H9 (cell line): ENCODE data around the gene ACVR1B. TPM values are rescaled to one million over a fixed set of nuclear protein-coding genes. Genes with fewer than 3 reads are reported as not detected.

Experiments
- DNase-seq: peaks from one replicate; pipeline ENCODE4 v3.0.0-alpha.2; 2017
- H2AFZ ChIP-seq: one replicate; pipeline ENCODE4 v1.6.1; 2013; ENCODE audit warnings: mild to moderate bottlenecking, low read length, control low read depth, moderate library complexity
- H2AK5ac ChIP-seq: 2 replicates; pipeline ENCODE4 v1.6.1; 2013; ENCODE audit warnings: low read length, control low read depth, mixed read lengths; ENCODE audit not compliant: insufficient read length
- H2BK120ac ChIP-seq: one replicate; pipeline ENCODE4 v1.6.1; 2013; ENCODE audit warnings: low read depth, mild to moderate bottlenecking, low read length, control low read depth, inconsistent platforms; ENCODE audit not compliant: poor library complexity, severe bottlenecking
- H2BK12ac ChIP-seq: 2 replicates; pipeline ENCODE4 v1.6.1; 2013; ENCODE audit warnings: low read length, control low read depth, mixed read lengths, low read depth; ENCODE audit not compliant: insufficient read length
- H2BK15ac ChIP-seq: 2 replicates; pipeline ENCODE4 v1.6.1; 2013; ENCODE audit warnings: low read depth, low read length, control low read depth
- H2BK20ac ChIP-seq: one replicate; pipeline ENCODE4 v1.6.1; 2013; ENCODE audit warnings: low read depth, mild to moderate bottlenecking, low read length, control low read depth, inconsistent platforms; ENCODE audit not compliant: poor library complexity, severe bottlenecking
- H2BK5ac ChIP-seq: 2 replicates; pipeline ENCODE4 v1.6.1; 2013; ENCODE audit warnings: low read length, control low read depth, mixed read lengths; ENCODE audit not compliant: insufficient read length
- H3K14ac ChIP-seq: 2 replicates; pipeline ENCODE4 v1.6.1; 2013; ENCODE audit warnings: low read length, control low read depth; ENCODE audit not compliant: insufficient read depth
- H3K18ac ChIP-seq: 2 replicates; pipeline ENCODE4 v1.6.1; 2013; ENCODE audit warnings: low read depth, mild to moderate bottlenecking, mixed read lengths, low read length, control low read depth; ENCODE audit not compliant: insufficient read length
- H3K23ac ChIP-seq: 2 replicates; pipeline ENCODE4 v1.6.1; 2013; ENCODE audit warnings: low read length, control low read depth, mixed read lengths, low read depth; ENCODE audit not compliant: insufficient read length
- H3K23me2 ChIP-seq: 2 replicates; pipeline ENCODE4 v1.6.1; 2013; ENCODE audit warnings: low read depth, mild to moderate bottlenecking, mixed read lengths, low read length, control low read depth; ENCODE audit not compliant: insufficient read length, poor library complexity, severe bottlenecking
- H3K27ac ChIP-seq: 2 replicates; pipeline ENCODE4 v1.5.1; 2013; ENCODE audit warnings: low read length, control low read depth, mixed read lengths, low read depth; ENCODE audit not compliant: insufficient read length
- H3K27me3 ChIP-seq: 2 replicates; pipeline ENCODE4 v1.6.1; 2013; ENCODE audit warnings: low read length, control low read depth, inconsistent platforms; ENCODE audit not compliant: insufficient read depth
- H3K4ac ChIP-seq: 2 replicates; pipeline ENCODE4 v1.6.1; 2013; ENCODE audit warnings: low read depth, mild to moderate bottlenecking, control low read depth, inconsistent platforms, low read length, moderate library complexity
- H3K4me1 ChIP-seq: 2 replicates; pipeline ENCODE4 v1.6.1; 2013; ENCODE audit warnings: low read length, control low read depth, inconsistent platforms; ENCODE audit not compliant: insufficient read depth
- H3K4me2 ChIP-seq: 2 replicates; pipeline ENCODE4 v1.6.1; 2013; ENCODE audit warnings: low read length, control low read depth, mixed read lengths; ENCODE audit not compliant: insufficient read length, insufficient read depth
- H3K56ac ChIP-seq: 2 replicates; pipeline ENCODE4 v1.6.1; 2013; ENCODE audit warnings: low read depth, mild to moderate bottlenecking, mixed read lengths, low read length, control low read depth; ENCODE audit not compliant: insufficient read length
- H3K79me1 ChIP-seq: 2 replicates; pipeline ENCODE4 v1.6.1; 2013; ENCODE audit warnings: low read depth, mild to moderate bottlenecking, moderate library complexity, low read length, control low read depth, inconsistent platforms; ENCODE audit not compliant: insufficient read depth, poor library complexity, severe bottlenecking
- H3K79me2 ChIP-seq: 2 replicates; pipeline ENCODE4 v1.6.1; 2013; ENCODE audit warnings: low read length, control low read depth, inconsistent platforms; ENCODE audit not compliant: insufficient read depth
- H3K9ac ChIP-seq: 2 replicates; pipeline ENCODE4 v1.6.1; 2013; ENCODE audit warnings: low read length, control low read depth, mixed read lengths; ENCODE audit not compliant: insufficient read length; ENCODE audit errors: extremely low read depth
- H3K9me3 ChIP-seq: one replicate; pipeline ENCODE4 v1.6.1; 2013; ENCODE audit warnings: low read depth, low read length, inconsistent platforms; ENCODE audit not compliant: control insufficient read depth
- H3T11ph ChIP-seq: one replicate; pipeline ENCODE4 v1.6.1; 2013; ENCODE audit warnings: mild to moderate bottlenecking, low read length, control low read depth, inconsistent platforms
- H4K20me1 ChIP-seq: one replicate; pipeline ENCODE4 v1.6.1; 2013; ENCODE audit not compliant: control insufficient read depth, insufficient read length, insufficient read depth
- H4K5ac ChIP-seq: 2 replicates; pipeline ENCODE4 v1.6.1; 2013; ENCODE audit warnings: low read depth, mild to moderate bottlenecking, mixed read lengths, low read length, control low read depth; ENCODE audit not compliant: insufficient read length
- H4K8ac ChIP-seq: replicated peaks from 2 replicates; pipeline ENCODE4 v1.6.1; 2013; ENCODE audit warnings: low read length, control low read depth, mixed read lengths, low read depth; ENCODE audit not compliant: insufficient read length
- H4K91ac ChIP-seq: 2 replicates; pipeline ENCODE4 v1.6.1; 2013; ENCODE audit warnings: low read depth, mild to moderate bottlenecking, moderate library complexity, mixed read lengths, low read length, control low read depth; ENCODE audit not compliant: insufficient read length
- H3K27ac Mint-ChIP-seq, 3 experiments: 2 replicates in 2 of 3; 3 replicates in 1 of 3; pipeline ENCODE4 v1.8.0; 2020 to 2021; ENCODE audit warnings: mixed read lengths in 3 of 3, mild to moderate bottlenecking in 1 of 3, moderate library complexity in 1 of 3
- H3K27me3 Mint-ChIP-seq: 2 replicates; pipeline ENCODE4 v1.8.0; 2021; ENCODE audit warnings: low read depth, mild to moderate bottlenecking, moderate library complexity, mixed read lengths
- H3K36me3 Mint-ChIP-seq, 3 experiments: 2 replicates in 2 of 3; 3 replicates in 1 of 3; pipeline ENCODE4 v1.8.0; 2020 to 2021; ENCODE audit warnings: low read depth in 3 of 3, mixed read lengths in 3 of 3; ENCODE audit not compliant: insufficient read depth in 1 of 3
- H3K4me1 Mint-ChIP-seq, 2 experiments: 2 replicates each; pipeline ENCODE4 v1.8.0; 2020; ENCODE audit warnings: mixed read lengths in 2 of 2
- H3K4me3 Mint-ChIP-seq, 2 experiments: 2 replicates in 1 of 2; 3 replicates in 1 of 2; pipeline ENCODE4 v1.8.0; 2020 to 2021; ENCODE audit warnings: mild to moderate bottlenecking in 2 of 2, mixed read lengths in 2 of 2, moderate library complexity in 1 of 2
- H3K9me3 Mint-ChIP-seq, 2 experiments: 2 replicates in 1 of 2; 3 replicates in 1 of 2; pipeline ENCODE4 v1.8.0; 2020; ENCODE audit warnings: mild to moderate bottlenecking in 2 of 2, mixed read lengths in 2 of 2, moderate library complexity in 1 of 2
- CTCF ChIP-seq: fragments of 200-600 bp; sonication (generic); conservative IDR thresholded peaks from 3 replicates; pipeline ENCODE4 v1.8.0; 2021; ENCODE audit warnings: antibody characterized with exemption, mild to moderate bottlenecking
- whole genome bisulfite sequencing: extraction: QIAGEN DNeasy Blood & Tissue Kit; methylation state at CpG from one replicate; pipeline ENCODE4 v1.1.7; 2013; ENCODE audit warnings: missing lambda C conversion rate, low lambda C conversion rate, mixed read lengths; ENCODE audit not compliant: insufficient read length; ENCODE audit errors: extremely low coverage; 5-methylcytosine and 5-hydroxymethylcytosine counted together
- total RNA-seq: library from RNA; stranded (reverse); gene quantifications from 2 replicates; pipeline ENCODE4 v1.2.1, GENCODE V29; 2021

Gene ACVR1B
- total RNA-seq, 1 experiment from 2014 or later, result 16.3 TPM

GRCh38 chr12:51911307-51911706, 40.2 kb upstream of the ACVR1B start:
- Histone ChIP-seq H4K20me1 (peaks cover 3% of the 10 kb centered on the region), H3K27ac (no peak overlapping the region), H3K23ac (no peak overlapping the region), H3K79me2 (no peaks in the 10 kb centered on the region), H4K5ac (no peak overlapping the region), H3T11ph (no peak overlapping the region), H3K18ac (no peak overlapping the region), H3K4me2 (no peak overlapping the region), H3K4me1 (0 out of 2 replicates have a peak, but pooled peaks cover under 1% of the 10 kb centered on the region), H2BK5ac (no peak overlapping the region), H2AK5ac (no peak overlapping the region), H2BK20ac (no peak overlapping the region), H4K91ac (no peak overlapping the region), H3K9ac (no peak overlapping the region), H3K23me2 (no peaks in the 10 kb centered on the region), H3K56ac (no peak overlapping the region), H2AFZ (no peak overlapping the region), H3K4ac (no peak overlapping the region), H2BK12ac (no peak overlapping the region), H2BK15ac (no peak overlapping the region), H2BK120ac (no peak overlapping the region), H3K9me3 (no peaks in the 10 kb centered on the region), H3K27me3 (peaks cover 5% of the 10 kb centered on the region; the same call in 1 of the 2 replicates), H4K8ac (no peak overlapping the region), H3K14ac (no peak overlapping the region), H3K79me1 (no peaks in the 10 kb centered on the region)
- Mint-ChIP-seq H3K4me1 (peaks cover 13 to 28% of the 10 kb centered on the region in 2 experiments), H3K4me3 (no peak overlapping the region), H3K9me3 (no peaks in the 10 kb centered on the region), H3K27ac (no peak overlapping the region), H3K36me3 (no peaks in the 10 kb centered on the region), H3K27me3 (peaks cover 18% of the 10 kb centered on the region)
- DNase-seq, result no peak
- TF ChIP-seq CTCF, result no peak
- whole genome bisulfite sequencing, result no CpG with 5 or more reads among the region's 6 CpGs
